Neural cell (in vitro differentiated cells): ENCODE results near the gene VPS39. TPM values are rescaled to one million over a fixed set of nuclear protein-coding genes. Genes with fewer than 3 reads are reported as not detected.

Source experiments
- H2AFZ ChIP-seq: fragments of 200-600, 300-800 bp; sonication (generic), shearing (Covaris generic); 2 replicates; pipeline ENCODE4 v1.6.0; 2014; ENCODE audit warnings: low read depth, mild to moderate bottlenecking, antibody characterized with exemption, low read length, moderate library complexity
- H3F3A ChIP-seq: fragments of 200-600 bp; shearing (Covaris generic); 2 replicates; pipeline ENCODE4 v1.6.1; 2016; ENCODE audit warnings: mild to moderate bottlenecking, moderate library complexity, mixed read lengths, antibody characterized with exemption, low read length; ENCODE audit not compliant: insufficient read depth, poor library complexity, severe bottlenecking
- H3K27ac ChIP-seq: fragments of 200-600, 300-800 bp; sonication (generic), shearing (Covaris generic); 2 replicates; pipeline ENCODE4 v1.5.1; 2014; ENCODE audit warnings: mild to moderate bottlenecking, low read length, moderate library complexity
- H3K27me3 ChIP-seq: fragments of 300-800, 200-600 bp; sonication (generic), shearing (Covaris generic); 2 replicates; pipeline ENCODE4 v1.6.0; 2014; ENCODE audit warnings: mild to moderate bottlenecking, low read depth, low read length, moderate library complexity; ENCODE audit not compliant: insufficient read depth
- H3K36me3 ChIP-seq: fragments of 300-800, 200-600 bp; sonication (generic), shearing (Covaris generic); 2 replicates; pipeline ENCODE4 v1.5.1; 2014; ENCODE audit warnings: mild to moderate bottlenecking, antibody characterized with exemption, low read length, moderate library complexity; ENCODE audit not compliant: insufficient read depth
- H3K4me2 ChIP-seq: fragments of 300-800, 200-600 bp; sonication (generic), shearing (Covaris generic); 2 replicates; pipeline ENCODE4 v1.6.0; 2014; ENCODE audit warnings: mild to moderate bottlenecking, low read length
- H3K4me3 ChIP-seq: fragments of 300-800, 200-600 bp; sonication (generic), shearing (Covaris generic); 2 replicates; pipeline ENCODE4 v1.5.1; 2014; ENCODE audit warnings: mild to moderate bottlenecking, low read length, moderate library complexity
- H3K79me2 ChIP-seq: fragments of 200-600 bp; shearing (Covaris generic); replicated peaks from 2 replicates; pipeline ENCODE4 v1.6.0; 2014; ENCODE audit warnings: mild to moderate bottlenecking, low read length, moderate library complexity; ENCODE audit not compliant: insufficient read depth
- H3K9ac ChIP-seq: fragments of 300-800, 200-600 bp; sonication (generic), shearing (Covaris generic); 2 replicates; pipeline ENCODE4 v1.6.1; 2016; ENCODE audit warnings: mild to moderate bottlenecking, low read length, mixed read lengths
- H3K9me2 ChIP-seq: fragments of 200-600 bp; shearing (Covaris generic); 2 replicates; pipeline ENCODE4 v1.6.1; 2016; ENCODE audit warnings: mild to moderate bottlenecking, low read length, mixed read lengths; ENCODE audit not compliant: insufficient read depth
- H3K9me3 ChIP-seq: fragments of 200-600, 300-800 bp; sonication (generic), shearing (Covaris generic); 2 replicates; pipeline ENCODE4 v1.6.1; 2016; ENCODE audit warnings: mild to moderate bottlenecking, mixed run types, low read length, moderate library complexity, mixed read lengths
- H4K20me1 ChIP-seq: fragments of 200-600 bp; shearing (Covaris generic); 2 replicates; pipeline ENCODE4 v1.6.1; 2016; ENCODE audit warnings: mild to moderate bottlenecking, mixed run types; ENCODE audit not compliant: insufficient read depth
- EZH2 ChIP-seq: fragments of 200-600, 300-800 bp; shearing (Covaris generic), sonication (generic); IDR thresholded peaks from 2 replicates; pipeline ENCODE4 v1.6.1; 2014; ENCODE audit warnings: antibody characterized with exemption, low read length, borderline replicate concordance, mild to moderate bottlenecking; ENCODE audit not compliant: insufficient read depth, poor library complexity, severe bottlenecking
- POLR2AphosphoS5 ChIP-seq: IDR thresholded peaks from 2 replicates; pipeline ENCODE4 v1.6.1; 2012
- TAF1 ChIP-seq: IDR thresholded peaks from 2 replicates; pipeline ENCODE4 v1.6.1; 2012; ENCODE audit warnings: low read depth
- polyA plus RNA-seq: library from polyadenylated mRNA; depleted of rRNA; stranded (reverse); fragments of >200 nt; gene quantifications from 2 replicates; pipeline ENCODE4 v1.2.3, GENCODE V29; 2014
- TF ChIP-seq, protein P1 (sequence below): fragments of 450-650 bp; IDR thresholded peaks from 2 replicates; pipeline ENCODE4 v1.5.1; 2014; ENCODE audit warnings: antibody characterized with exemption, mild to moderate bottlenecking, moderate library complexity; ENCODE audit not compliant: poor library complexity, severe bottlenecking
- TF ChIP-seq, protein P2 (sequence below): IDR thresholded peaks from 2 replicates; pipeline ENCODE4 v1.6.1; 2012; ENCODE audit warnings: borderline replicate concordance

The VPS39 gene
- polyA plus RNA-seq, 1 donor from 2014 or later, result 59.9 TPM

DNA sequence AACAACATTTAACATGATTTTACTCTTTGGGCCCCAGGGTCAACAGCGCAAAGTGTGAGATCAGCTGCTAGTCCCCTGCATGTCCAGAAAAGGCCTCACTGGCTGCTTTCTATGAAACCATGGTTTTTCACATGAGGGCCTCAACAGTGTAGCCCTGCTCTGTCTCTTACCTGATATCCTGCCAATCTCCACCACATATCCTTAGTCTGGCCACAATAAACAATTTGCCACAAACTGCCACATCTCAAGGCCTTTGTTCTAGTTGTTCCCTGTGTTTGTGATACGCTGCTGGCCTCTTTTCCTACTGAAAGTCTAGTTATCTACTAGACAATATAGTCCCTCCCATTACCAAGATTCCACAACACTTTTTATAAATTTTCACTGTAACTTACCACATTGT, 17.7 kb downstream of the VPS39 start:
- Histone ChIP-seq H3K4me3 (no peak overlapping the region), H3K4me2 (no peak overlapping the region), H4K20me1 (no peaks in the 10 kb centered on the region), H3F3A (no peaks in the 10 kb centered on the region), H2AFZ (no peak overlapping the region), H3K9me2 (no peaks in the 10 kb centered on the region), H3K9me3 (no peaks in the 10 kb centered on the region), H3K9ac (no peak overlapping the region), H3K79me2 (peaks cover 2% of the 10 kb centered on the region), H3K27ac (no peak overlapping the region), H3K36me3 (peaks cover 11% of the 10 kb centered on the region), H3K27me3 (no peaks in the 10 kb centered on the region)
- TF ChIP-seq POLR2AphosphoS5 (no peak), EZH2 (no peak), TAF1 (no peak)
- TF ChIP-seq, protein P1, sequence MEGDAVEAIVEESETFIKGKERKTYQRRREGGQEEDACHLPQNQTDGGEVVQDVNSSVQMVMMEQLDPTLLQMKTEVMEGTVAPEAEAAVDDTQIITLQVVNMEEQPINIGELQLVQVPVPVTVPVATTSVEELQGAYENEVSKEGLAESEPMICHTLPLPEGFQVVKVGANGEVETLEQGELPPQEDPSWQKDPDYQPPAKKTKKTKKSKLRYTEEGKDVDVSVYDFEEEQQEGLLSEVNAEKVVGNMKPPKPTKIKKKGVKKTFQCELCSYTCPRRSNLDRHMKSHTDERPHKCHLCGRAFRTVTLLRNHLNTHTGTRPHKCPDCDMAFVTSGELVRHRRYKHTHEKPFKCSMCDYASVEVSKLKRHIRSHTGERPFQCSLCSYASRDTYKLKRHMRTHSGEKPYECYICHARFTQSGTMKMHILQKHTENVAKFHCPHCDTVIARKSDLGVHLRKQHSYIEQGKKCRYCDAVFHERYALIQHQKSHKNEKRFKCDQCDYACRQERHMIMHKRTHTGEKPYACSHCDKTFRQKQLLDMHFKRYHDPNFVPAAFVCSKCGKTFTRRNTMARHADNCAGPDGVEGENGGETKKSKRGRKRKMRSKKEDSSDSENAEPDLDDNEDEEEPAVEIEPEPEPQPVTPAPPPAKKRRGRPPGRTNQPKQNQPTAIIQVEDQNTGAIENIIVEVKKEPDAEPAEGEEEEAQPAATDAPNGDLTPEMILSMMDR, result no peak
- TF ChIP-seq, protein P2, sequence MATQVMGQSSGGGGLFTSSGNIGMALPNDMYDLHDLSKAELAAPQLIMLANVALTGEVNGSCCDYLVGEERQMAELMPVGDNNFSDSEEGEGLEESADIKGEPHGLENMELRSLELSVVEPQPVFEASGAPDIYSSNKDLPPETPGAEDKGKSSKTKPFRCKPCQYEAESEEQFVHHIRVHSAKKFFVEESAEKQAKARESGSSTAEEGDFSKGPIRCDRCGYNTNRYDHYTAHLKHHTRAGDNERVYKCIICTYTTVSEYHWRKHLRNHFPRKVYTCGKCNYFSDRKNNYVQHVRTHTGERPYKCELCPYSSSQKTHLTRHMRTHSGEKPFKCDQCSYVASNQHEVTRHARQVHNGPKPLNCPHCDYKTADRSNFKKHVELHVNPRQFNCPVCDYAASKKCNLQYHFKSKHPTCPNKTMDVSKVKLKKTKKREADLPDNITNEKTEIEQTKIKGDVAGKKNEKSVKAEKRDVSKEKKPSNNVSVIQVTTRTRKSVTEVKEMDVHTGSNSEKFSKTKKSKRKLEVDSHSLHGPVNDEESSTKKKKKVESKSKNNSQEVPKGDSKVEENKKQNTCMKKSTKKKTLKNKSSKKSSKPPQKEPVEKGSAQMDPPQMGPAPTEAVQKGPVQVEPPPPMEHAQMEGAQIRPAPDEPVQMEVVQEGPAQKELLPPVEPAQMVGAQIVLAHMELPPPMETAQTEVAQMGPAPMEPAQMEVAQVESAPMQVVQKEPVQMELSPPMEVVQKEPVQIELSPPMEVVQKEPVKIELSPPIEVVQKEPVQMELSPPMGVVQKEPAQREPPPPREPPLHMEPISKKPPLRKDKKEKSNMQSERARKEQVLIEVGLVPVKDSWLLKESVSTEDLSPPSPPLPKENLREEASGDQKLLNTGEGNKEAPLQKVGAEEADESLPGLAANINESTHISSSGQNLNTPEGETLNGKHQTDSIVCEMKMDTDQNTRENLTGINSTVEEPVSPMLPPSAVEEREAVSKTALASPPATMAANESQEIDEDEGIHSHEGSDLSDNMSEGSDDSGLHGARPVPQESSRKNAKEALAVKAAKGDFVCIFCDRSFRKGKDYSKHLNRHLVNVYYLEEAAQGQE, result no peak

DNA sequence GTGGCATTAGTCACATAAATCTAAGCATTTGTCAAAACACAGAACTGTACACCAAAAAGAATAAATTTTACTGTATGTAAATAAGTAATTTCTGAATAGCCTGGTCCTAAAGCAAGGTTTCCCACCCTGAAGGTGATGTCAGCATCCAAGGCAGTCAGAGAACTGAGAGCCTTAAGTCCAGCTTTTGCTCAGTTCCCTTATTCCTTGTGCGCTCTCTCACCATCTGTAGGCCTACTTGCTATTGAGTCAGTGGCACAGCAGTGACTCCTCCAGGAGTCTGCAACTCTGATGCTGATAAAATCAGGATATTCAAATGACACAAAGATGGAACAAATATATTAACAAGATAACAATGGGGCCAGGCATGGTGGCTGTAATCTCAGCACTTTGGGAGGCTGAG, 22.3 kb downstream of the VPS39 start:
- Histone ChIP-seq H3K9ac (no peak overlapping the region), H3K27me3 (no peaks in the 10 kb centered on the region), H2AFZ (no peak overlapping the region), H3K9me2 (no peaks in the 10 kb centered on the region), H4K20me1 (no peaks in the 10 kb centered on the region), H3K79me2 (no peaks in the 10 kb centered on the region), H3K36me3 (peaks cover 19% of the 10 kb centered on the region), H3K9me3 (no peaks in the 10 kb centered on the region), H3F3A (no peaks in the 10 kb centered on the region), H3K27ac (no peak overlapping the region), H3K4me2 (no peak overlapping the region), H3K4me3 (no peak overlapping the region)
- TF ChIP-seq, protein P2, result no peak
- no peak for TF ChIP-seq EZH2
